Small intestine (tissue), 7 donors: Measurements from ENCODE around the gene LMAN1L. TPM values are rescaled to one million over a fixed set of nuclear protein-coding genes. Genes with fewer than 3 reads are reported as not detected.
A peak's percentile ranks its signal among the peaks of the same experiment; 100 is the strongest.

ENCODE experiments used
- DNase-seq, 2 donors: peaks; one replicate each; pipeline versions ENCODE4 v3.0.0 to v3.0.0-alpha.2; 2013
- FAIRE-seq: peaks from 2 replicates; lab custom pipeline; 2012; peaks lifted over from hg19 to GRCh38; lab: Jason Lieb, UNC
- H3K27ac ChIP-seq, 3 donors: one replicate each; pipeline ENCODE4 v1.5.1; 2013; ENCODE audit warnings: low read length in 2 of 3, mild to moderate bottlenecking in 2 of 3, control low read depth in 1 of 3, inconsistent platforms in 1 of 3, low read depth in 1 of 3, moderate library complexity in 1 of 3
- H3K27me3 ChIP-seq, 3 donors: one replicate each; pipeline ENCODE4 v1.6.1; 2013; ENCODE audit warnings: low read length in 3 of 3, inconsistent platforms in 1 of 3; ENCODE audit not compliant: control insufficient read depth in 3 of 3, insufficient read depth in 3 of 3
- H3K36me3 ChIP-seq, 3 donors: one replicate each; pipeline ENCODE4 v1.6.1; 2013; ENCODE audit warnings: low read length in 3 of 3, inconsistent platforms in 1 of 3, low read depth in 1 of 3, mild to moderate bottlenecking in 1 of 3, moderate library complexity in 1 of 3; ENCODE audit not compliant: control insufficient read depth in 3 of 3, insufficient read depth in 2 of 3
- H3K4me1 ChIP-seq, 3 donors: one replicate each; pipeline ENCODE4 v1.6.1; 2013; ENCODE audit warnings: low read length in 2 of 3, inconsistent platforms in 1 of 3, low read depth in 1 of 3, mild to moderate bottlenecking in 1 of 3, moderate library complexity in 1 of 3; ENCODE audit not compliant: control insufficient read depth in 3 of 3, insufficient read depth in 2 of 3
- H3K4me3 ChIP-seq, 3 donors: one replicate each; pipeline ENCODE4 v1.5.1; 2013; ENCODE audit warnings: low read length in 3 of 3, control low read depth in 1 of 3, inconsistent platforms in 1 of 3, low read depth in 1 of 3, mild to moderate bottlenecking in 1 of 3, moderate library complexity in 1 of 3
- H3K9me3 ChIP-seq, 2 donors: one replicate each; pipeline ENCODE4 v1.6.1; 2013; ENCODE audit warnings: low read depth in 1 of 2, low read length in 1 of 2; ENCODE audit not compliant: control insufficient read depth in 2 of 2, insufficient read depth in 1 of 2
- WGBS, 3 donors: extraction: QIAGEN DNeasy Blood & Tissue Kit; methylation state at CpG; one replicate each; pipeline ENCODE4 v1.1.7; 2013; 5-methylcytosine and 5-hydroxymethylcytosine counted together
- polyA plus RNA-seq, 4 donors: library from polyadenylated mRNA; stranded (reverse) in 3 of 4; unstranded in 1 of 4; fragments of 200-250 nt in 3 of 4; fragments of 120-200 nt in 1 of 4; gene quantifications; one replicate each; pipeline versions ENCODE4 v1.2.1 to v1.2.3, GENCODE V29; 2013
- donor health status: healthy with polysubstance abuse.
- donor health status: control.
- donor health status: control.
- donor health status: Bipolar disorder and iron deficiency.
- donor health status: healthy.

Gene LMAN1L
- polyA plus RNA-seq, 4 donors, result 0.46 TPM; not detected in 3

DNA sequence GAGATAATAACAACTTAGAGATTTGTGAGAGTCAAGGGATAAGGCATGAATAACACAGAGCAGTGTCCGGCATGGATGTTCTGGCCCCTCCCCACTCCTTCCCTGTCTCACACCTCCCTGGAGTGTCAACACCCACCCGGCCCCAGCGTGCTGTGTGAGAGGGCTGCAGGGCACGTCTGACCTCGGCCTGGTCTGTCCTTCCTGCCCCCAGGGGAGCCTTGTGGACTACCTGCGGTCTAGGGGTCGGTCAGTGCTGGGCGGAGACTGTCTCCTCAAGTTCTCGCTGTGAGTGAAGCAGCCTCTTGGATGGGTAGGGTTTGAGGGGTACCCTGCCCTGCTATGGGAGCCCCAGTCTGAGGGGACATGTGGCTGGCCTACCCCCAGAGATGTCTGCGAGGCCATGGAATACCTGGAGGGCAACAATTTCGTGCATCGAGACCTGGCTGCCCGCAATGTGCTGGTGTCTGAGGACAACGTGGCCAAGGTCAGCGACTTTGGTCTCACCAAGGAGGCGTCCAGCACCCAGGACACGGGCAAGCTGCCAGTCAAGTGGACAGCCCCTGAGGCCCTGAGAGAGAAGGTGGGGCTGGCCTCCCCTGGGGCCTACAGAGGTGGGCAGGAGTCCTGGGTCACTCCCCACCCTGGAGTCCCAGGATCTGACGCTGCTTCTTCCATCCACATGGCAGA is 11.2 kb upstream of the LMAN1L start:
- H3K36me3 ChIP-seq, result peaks cover 4 to 82% (median 13%) of the 10 kb centered on the region in 3 donors
- H3K4me1 ChIP-seq, result peaks cover 0 to 26% (median 1%) of the 10 kb centered on the region in 3 donors
- H3K27me3 ChIP-seq, result no peaks in the 10 kb centered on the region
- DNase-seq, result no peak
- H3K9me3 ChIP-seq, result no peaks in the 10 kb centered on the region
- FAIRE-seq, result no peak
- no peak overlapping the region for H3K4me3 ChIP-seq
- H3K27ac ChIP-seq, result no peak overlapping the region
- 86% methylated on average over 18 of the region's 18 CpGs for WGBS, 3 donors

DNA sequence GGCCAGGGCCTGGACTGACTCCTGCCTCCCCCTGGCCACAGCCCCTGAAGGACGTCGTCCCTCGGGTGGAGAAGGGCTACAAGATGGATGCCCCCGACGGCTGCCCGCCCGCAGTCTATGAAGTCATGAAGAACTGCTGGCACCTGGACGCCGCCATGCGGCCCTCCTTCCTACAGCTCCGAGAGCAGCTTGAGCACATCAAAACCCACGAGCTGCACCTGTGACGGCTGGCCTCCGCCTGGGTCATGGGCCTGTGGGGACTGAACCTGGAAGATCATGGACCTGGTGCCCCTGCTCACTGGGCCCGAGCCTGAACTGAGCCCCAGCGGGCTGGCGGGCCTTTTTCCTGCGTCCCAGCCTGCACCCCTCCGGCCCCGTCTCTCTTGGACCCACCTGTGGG is 10.3 kb upstream of the LMAN1L start:
- no peak overlapping the region for H3K27ac ChIP-seq
- peaks cover 4 to 77% (median 13%) of the 10 kb centered on the region in 3 donors for H3K36me3 ChIP-seq
- FAIRE-seq (no peak), DNase-seq (no peak)
- H3K27me3 ChIP-seq, result no peaks in the 10 kb centered on the region
- no peaks in the 10 kb centered on the region for H3K9me3 ChIP-seq
- peaks cover 2 to 26% (median 5%) of the 10 kb centered on the region in 3 donors for H3K4me1 ChIP-seq
- 90 to 95% (median 90%) methylated on average over 20 of the region's 20 CpGs for WGBS, 3 donors
- no peak overlapping the region for H3K4me3 ChIP-seq

DNA sequence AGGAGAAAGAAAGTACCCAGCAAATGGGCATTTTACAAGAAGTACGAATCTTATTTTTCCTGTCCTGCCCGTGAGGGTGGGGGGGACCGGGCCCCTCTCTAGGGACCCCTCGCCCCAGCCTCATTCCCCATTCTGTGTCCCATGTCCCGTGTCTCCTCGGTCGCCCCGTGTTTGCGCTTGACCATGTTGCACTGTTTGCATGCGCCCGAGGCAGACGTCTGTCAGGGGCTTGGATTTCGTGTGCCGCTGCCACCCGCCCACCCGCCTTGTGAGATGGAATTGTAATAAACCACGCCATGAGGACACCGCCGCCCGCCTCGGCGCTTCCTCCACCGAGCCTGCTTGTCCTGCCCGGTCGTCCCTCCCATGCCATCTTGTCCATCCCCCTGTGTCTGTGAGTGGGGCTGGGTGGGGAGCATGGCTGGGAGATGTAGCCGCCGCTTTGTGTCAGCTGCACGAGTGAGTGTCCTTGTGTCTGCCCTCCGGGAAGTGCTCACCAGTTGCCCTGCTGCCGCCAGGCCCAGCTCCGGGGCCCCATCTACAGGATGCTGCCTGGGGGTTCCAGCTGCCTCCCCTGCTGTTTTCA is 9.7 kb upstream of the LMAN1L start:
- DNase-seq, result no peak
- no peak overlapping the region for H3K4me3 ChIP-seq
- peaks cover 2 to 25% (median 7%) of the 10 kb centered on the region in 3 donors for H3K4me1 ChIP-seq
- H3K9me3 ChIP-seq, result no peaks in the 10 kb centered on the region
- H3K36me3 ChIP-seq, result peaks cover 4 to 72% (median 13%) of the 10 kb centered on the region in 3 donors
- 86 to 93% (median 92%) methylated on average over 29 to 31 of the region's 31 CpGs for WGBS, 3 donors
- no peak overlapping the region for H3K27ac ChIP-seq
- no peak for FAIRE-seq
- H3K27me3 ChIP-seq, result no peaks in the 10 kb centered on the region

DNA sequence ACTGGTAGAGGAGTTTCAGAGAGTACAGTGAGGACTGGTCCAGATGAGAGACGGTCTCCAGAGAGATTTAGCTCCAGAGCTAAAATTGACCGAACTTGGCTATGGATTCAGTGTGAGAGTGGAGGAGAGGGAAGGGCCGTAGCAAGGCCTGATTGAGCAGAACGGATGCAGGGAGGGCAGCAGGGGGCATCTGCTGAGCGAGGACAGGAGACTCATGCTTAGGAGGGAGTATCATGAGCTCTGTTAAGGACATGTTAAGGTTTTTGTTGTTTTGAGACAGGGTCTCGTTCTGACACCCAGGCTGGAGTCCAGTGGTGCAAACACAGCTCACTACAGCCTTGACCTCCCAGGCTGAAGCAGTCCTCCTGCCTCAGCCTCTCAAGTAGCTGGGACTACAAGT is 7.7 kb upstream of the LMAN1L start:
- H3K36me3 ChIP-seq, result peaks cover 4 to 53% (median 10%) of the 10 kb centered on the region in 3 donors
- H3K9me3 ChIP-seq, result no peaks in the 10 kb centered on the region
- no peak overlapping the region for H3K27ac ChIP-seq
- peaks cover 2 to 9% (median 7%) of the 10 kb centered on the region in 3 donors for H3K4me1 ChIP-seq
- no peaks in the 10 kb centered on the region for H3K27me3 ChIP-seq
- no peak overlapping the region for H3K4me3 ChIP-seq
- DNase-seq (no peak), FAIRE-seq (no peak)
- 68 to 84% (median 80%) methylated on average over 6 of the region's 6 CpGs for WGBS, 3 donors

DNA sequence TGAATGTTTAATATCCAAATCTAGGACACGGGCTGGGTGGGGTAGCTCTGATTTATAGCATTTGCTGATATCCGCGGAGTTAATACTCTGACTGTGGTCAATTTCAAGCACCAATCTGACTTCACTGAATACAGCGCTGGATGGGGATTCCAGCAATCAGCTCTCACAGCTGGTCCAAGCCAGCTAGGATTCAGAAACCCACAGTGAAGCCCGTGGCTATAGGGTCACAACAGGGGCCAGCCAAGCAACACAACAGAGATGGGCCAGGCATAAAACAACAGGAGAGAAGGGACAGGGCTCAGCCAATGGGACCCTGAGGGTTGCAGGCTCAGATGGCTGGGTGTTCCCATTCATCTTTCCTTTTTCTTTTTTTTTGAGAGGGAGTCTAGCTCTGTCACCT is 5.4 kb upstream of the LMAN1L start:
- H3K36me3 ChIP-seq, result peaks cover 0 to 29% (median 5%) of the 10 kb centered on the region in 3 donors
- FAIRE-seq (no peak), DNase-seq (no peak)
- no peak overlapping the region for H3K27ac ChIP-seq
- no peak overlapping the region for H3K4me3 ChIP-seq
- no peaks in the 10 kb centered on the region for H3K9me3 ChIP-seq
- peaks cover 0 to 5% (median 2%) of the 10 kb centered on the region in 3 donors for H3K4me1 ChIP-seq
- WGBS, 3 donors, result 16 to 42% (median 31%) methylated on average over 5 of the region's 5 CpGs
- no peaks in the 10 kb centered on the region for H3K27me3 ChIP-seq

DNA sequence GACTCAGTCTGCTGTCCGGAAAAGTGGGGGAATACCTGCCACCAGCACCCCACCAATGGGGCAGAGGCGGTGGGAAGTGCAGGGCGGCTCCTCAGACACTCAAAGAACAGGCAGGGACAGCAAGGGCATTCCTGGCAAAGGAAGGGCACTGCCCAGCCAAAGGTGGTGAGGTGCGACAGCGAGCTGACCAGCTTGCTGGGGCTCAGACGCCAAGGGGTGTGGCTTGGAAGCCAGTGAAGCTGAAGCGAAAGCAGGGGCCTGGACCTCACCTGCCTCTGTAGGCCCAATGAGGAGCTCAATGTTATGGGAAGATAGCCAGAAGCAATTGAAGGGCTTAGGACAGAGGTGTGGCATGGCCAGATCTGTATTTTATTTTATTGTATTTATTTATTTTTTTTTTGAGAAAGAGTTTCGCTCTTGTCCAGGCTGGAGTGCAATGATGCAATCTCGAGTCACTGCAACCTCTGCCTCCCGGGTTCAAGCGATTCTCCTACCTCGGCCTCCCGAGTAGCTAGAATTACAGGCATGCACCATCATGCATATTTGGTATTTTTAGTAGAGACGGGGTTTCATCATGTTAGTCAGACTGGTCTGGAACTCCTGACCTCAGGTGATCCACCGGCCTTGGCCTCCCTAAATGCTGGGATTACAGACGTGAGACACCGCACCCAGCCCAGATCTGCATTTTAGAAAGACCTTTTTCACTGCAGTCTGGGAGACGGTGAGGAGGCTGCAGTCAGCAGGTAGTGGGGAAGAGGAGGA is 4.4 kb upstream of the LMAN1L start:
- DNase-seq (peak in 1 of 2 donors; percentile 89), FAIRE-seq (no peak)
- H3K27ac ChIP-seq, result peak overlapping the region in 2 of 3 donors; percentile 58 to 81
- H3K27me3 ChIP-seq, result no peaks in the 10 kb centered on the region
- H3K36me3 ChIP-seq, result peaks cover 0 to 19% (median 2%) of the 10 kb centered on the region in 3 donors
- 22 to 63% (median 41%) methylated on average over 18 of the region's 18 CpGs for WGBS, 3 donors
- H3K4me1 ChIP-seq, result peaks cover 0 to 5% (median 2%) of the 10 kb centered on the region in 3 donors
- no peak overlapping the region for H3K4me3 ChIP-seq
- H3K9me3 ChIP-seq, result no peaks in the 10 kb centered on the region

DNA sequence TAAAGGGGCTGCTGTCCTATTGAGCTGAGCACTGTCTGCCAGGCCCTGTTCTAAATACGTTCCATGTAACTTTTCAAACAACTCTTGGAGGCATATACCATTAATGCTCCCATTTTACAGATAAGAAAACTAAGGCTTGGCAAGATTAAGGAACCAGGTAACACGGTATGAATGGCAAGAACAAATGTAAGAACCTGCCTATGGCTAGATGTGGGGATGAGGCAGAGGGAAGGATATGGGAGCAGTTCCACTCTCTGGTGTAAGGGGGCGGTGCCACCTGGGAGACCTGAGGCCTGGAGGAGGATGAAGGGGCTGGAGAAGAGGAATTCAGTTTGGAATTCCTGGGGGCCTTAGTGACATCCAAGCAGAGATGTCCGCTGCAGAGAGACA is 3.8 kb upstream of the LMAN1L start:
- no peak for FAIRE-seq
- DNase-seq, result no peak
- no peak overlapping the region for H3K4me3 ChIP-seq
- no peaks in the 10 kb centered on the region for H3K9me3 ChIP-seq
- peaks cover 0 to 5% (median 2%) of the 10 kb centered on the region in 3 donors for H3K4me1 ChIP-seq
- 65 to 71% (median 70%) methylated on average over 4 of the region's 4 CpGs for WGBS, 3 donors
- peaks cover 0 to 14% (median 0%) of the 10 kb centered on the region in 3 donors for H3K36me3 ChIP-seq
- H3K27me3 ChIP-seq, result no peaks in the 10 kb centered on the region
- H3K27ac ChIP-seq, result no peak overlapping the region

DNA sequence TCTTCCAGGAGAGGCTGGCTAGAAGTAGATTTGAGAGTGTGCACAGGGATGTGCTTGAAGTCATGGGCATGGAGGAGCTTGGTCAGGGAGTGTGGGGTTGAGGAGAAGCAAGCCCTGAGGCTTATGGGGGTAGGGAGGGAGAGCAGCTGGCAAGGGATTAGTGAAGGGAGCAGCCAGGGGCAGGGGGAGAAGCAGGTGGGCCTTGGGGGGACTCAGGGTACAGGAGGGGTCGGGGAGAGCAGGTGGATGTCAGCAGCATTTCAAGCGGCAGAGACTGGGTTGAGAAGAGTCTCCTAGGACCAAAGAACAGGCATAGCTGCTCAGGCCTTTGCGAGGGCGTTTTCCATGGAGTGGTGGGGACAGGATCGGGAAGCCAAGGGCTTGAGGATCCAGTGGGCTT is 3.4 kb upstream of the LMAN1L start:
- H3K36me3 ChIP-seq, result peaks cover 0 to 11% (median 0%) of the 10 kb centered on the region in 3 donors
- no peak for FAIRE-seq
- H3K27ac ChIP-seq, result no peak overlapping the region
- DNase-seq, result no peak
- H3K9me3 ChIP-seq, result no peaks in the 10 kb centered on the region
- no peak overlapping the region for H3K4me3 ChIP-seq
- no peaks in the 10 kb centered on the region for H3K27me3 ChIP-seq
- 83 to 92% (median 89%) methylated on average over 5 of the region's 5 CpGs for WGBS, 3 donors
- H3K4me1 ChIP-seq, result peaks cover 0 to 5% (median 2%) of the 10 kb centered on the region in 3 donors
